GM13976 (cell line): ENCODE results near the gene EXD1.

Experiments
- DNase-seq: peaks from one replicate; pipeline ENCODE4 v3.0.0; 2012; ENCODE audit warnings: low spot score
- CTCF ChIP-seq: IDR thresholded peaks from 2 replicates; pipeline ENCODE4 v1.5.1; 2012; ENCODE audit warnings: borderline replicate concordance, mild to moderate bottlenecking; ENCODE audit not compliant: insufficient read depth; ENCODE audit errors: extremely low read depth, missing control alignments, control extremely low read depth
- in situ Hi-C: fragments of 300-500 bp; cut with MboI; formaldehyde crosslinking; loops from one replicate; pipeline ENCODE4 v1.12.0; 2022; ENCODE audit warnings: low sequenced_read_pairs, mixed read lengths, inconsistent platforms; ENCODE audit not compliant: unreplicated experiment

The EXD1 gene

GRCh38 chr15:41169086-41169485, 61.5 kb downstream of the EXD1 start:
- no peak for DNase-seq
- no peak for TF ChIP-seq CTCF

GRCh38 chr15:41161736-41162135, 68.8 kb downstream of the EXD1 start:
- TF ChIP-seq CTCF = no peak
- in situ Hi-C loops = no loop called here
- no peak for DNase-seq

More at GRCh38 chr15:41169086-41169485, 61.5 kb downstream of the EXD1 start:
- in situ Hi-C loops = no loop called here

DNA sequence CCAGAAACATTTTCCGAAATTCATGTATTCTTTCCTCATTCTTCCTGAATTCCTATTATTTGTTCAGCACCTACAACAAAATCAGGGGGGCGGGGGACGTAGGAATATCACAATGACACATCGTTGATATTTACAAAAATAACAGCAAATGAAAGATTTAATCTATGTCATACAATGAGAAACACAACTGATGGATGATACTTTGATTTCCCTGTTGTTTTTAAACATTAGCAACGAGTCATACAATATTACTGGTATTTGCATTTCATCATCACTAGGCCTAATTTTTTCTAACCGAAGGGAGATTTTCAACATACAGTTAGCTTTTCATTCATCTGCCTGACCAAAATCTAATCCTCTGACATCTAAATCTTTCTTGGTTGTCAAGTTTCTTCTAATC, 69.2 kb downstream of the EXD1 start:
- in situ Hi-C loops = no loop called here
- DNase-seq = no peak
- TF ChIP-seq CTCF = no peak

- DNase-seq = no peak
- in situ Hi-C loops = no loop called here
Observed at GRCh38 chr15:41160639-41161315, 69.8 kb downstream of the EXD1 start.

DNA sequence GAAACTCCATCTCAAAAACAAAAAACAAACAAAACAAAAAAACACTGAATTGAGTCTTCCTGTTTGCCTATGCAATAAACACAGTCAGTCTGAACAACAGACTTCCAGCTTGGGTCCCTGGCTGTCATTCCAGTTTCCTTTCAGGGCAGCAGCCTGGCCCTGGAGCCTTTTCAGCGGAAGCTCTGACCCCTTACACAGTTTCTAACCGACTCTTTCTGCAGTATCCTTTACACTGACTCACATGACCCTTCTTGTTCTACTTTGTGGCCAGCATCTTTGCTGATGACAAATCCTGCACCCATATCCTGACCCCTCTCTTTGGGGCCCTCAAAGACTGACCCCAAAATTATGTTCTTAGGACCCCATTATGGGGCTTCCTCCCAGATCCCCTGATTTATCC, 76.1 kb downstream of the EXD1 start:
- DNase-seq = no peak
- in situ Hi-C loops = no loop called here
- TF ChIP-seq CTCF = no peak

More at GRCh38 chr15:41160639-41161315, 69.8 kb downstream of the EXD1 start:
- TF ChIP-seq CTCF = no peak

- DNase-seq = no peak
- no peak for TF ChIP-seq CTCF
- in situ Hi-C loops = no loop called here
Observed at GRCh38 chr15:41153733-41154132, 76.8 kb downstream of the EXD1 start.
